ENCODE measurements around the gene CDC42EP3.

Gene CDC42EP3

GRCh38 chr2:37686792-37687526 is 15.5 kb upstream of the CDC42EP3 start:
- peaks cover 17% of the 10 kb centered on the region for H3K4me1 ChIP-seq
- no peaks in the 10 kb centered on the region for H3K27me3 ChIP-seq
- no peaks in the 10 kb centered on the region for H3K36me3 ChIP-seq
- no peak for DNase-seq
- H3K4me3 ChIP-seq (ENCODE audit: low read depth, low read length), result no peak overlapping the region
- H3K9me3 ChIP-seq, result no peaks in the 10 kb centered on the region; the same call in 1 of the 2 replicates
- TF ChIP-seq CTCF (IDR thresholded peaks at IDR 0.05; ENCODE audit: low read depth, low read length), result no peak

GRCh38 chr2:37684809-37685208 is 13.4 kb upstream of the CDC42EP3 start:
- DNase-seq, result no peak
- TF ChIP-seq CTCF (IDR thresholded peaks at IDR 0.05; ENCODE audit: low read depth, low read length), result no peak
- Histone ChIP-seq H3K36me3 (no peaks in the 10 kb centered on the region), H3K27me3 (no peaks in the 10 kb centered on the region), H3K9me3 (no peaks in the 10 kb centered on the region; the same call in 1 of the 2 replicates), H3K4me3 (ENCODE audit: low read depth, low read length) (no peak overlapping the region), H3K4me1 (peaks cover 17% of the 10 kb centered on the region)

GRCh38 chr2:37683921-37684780 is 12.7 kb upstream of the CDC42EP3 start:
- peaks cover 12% of the 10 kb centered on the region for H3K4me1 ChIP-seq
- H3K4me3 ChIP-seq (ENCODE audit: low read depth, low read length), result no peak overlapping the region
- H3K9me3 ChIP-seq, result no peaks in the 10 kb centered on the region; the same call in 1 of the 2 replicates
- H3K27me3 ChIP-seq, result no peaks in the 10 kb centered on the region
- no peaks in the 10 kb centered on the region for H3K36me3 ChIP-seq
- DNase-seq, result no peak
- TF ChIP-seq CTCF (IDR thresholded peaks at IDR 0.05; ENCODE audit: low read depth, low read length), result no peak

GRCh38 chr2:37683241-37683640 is 11.8 kb upstream of the CDC42EP3 start:
- Histone ChIP-seq H3K9me3 (no peaks in the 10 kb centered on the region; the same call in 1 of the 2 replicates), H3K27me3 (no peaks in the 10 kb centered on the region), H3K4me3 (ENCODE audit: low read depth, low read length) (no peak overlapping the region), H3K4me1 (peaks cover 3% of the 10 kb centered on the region), H3K36me3 (no peaks in the 10 kb centered on the region)
- no peak for TF ChIP-seq CTCF (IDR thresholded peaks at IDR 0.05; ENCODE audit: low read depth, low read length)
- DNase-seq, result no peak

GRCh38 chr2:37682473-37682872 is 11.0 kb upstream of the CDC42EP3 start:
- Histone ChIP-seq H3K27me3 (no peaks in the 10 kb centered on the region), H3K4me1 (no peaks in the 10 kb centered on the region; the same call in 1 of the 2 replicates), H3K4me3 (ENCODE audit: low read depth, low read length) (no peak overlapping the region), H3K9me3 (no peaks in the 10 kb centered on the region; the same call in 1 of the 2 replicates), H3K36me3 (no peaks in the 10 kb centered on the region)
- TF ChIP-seq CTCF (IDR thresholded peaks at IDR 0.05; ENCODE audit: low read depth, low read length), result no peak
- no peak for DNase-seq

All from BE2C (cell line).